H9 (cell line): ENCODE results near the gene DENND1A. TPM values are rescaled to one million over a fixed set of nuclear protein-coding genes. Genes with fewer than 3 reads are reported as not detected.
A peak's percentile ranks its signal among the peaks of the same experiment; 100 is the strongest.

Experiments used
- DNase-seq: peaks from one replicate; pipeline ENCODE4 v3.0.0-alpha.2; 2017
- H2AFZ ChIP-seq: one replicate; pipeline ENCODE4 v1.6.1; 2013; ENCODE audit warnings: mild to moderate bottlenecking, low read length, control low read depth, moderate library complexity
- H2AK5ac ChIP-seq: 2 replicates; pipeline ENCODE4 v1.6.1; 2013; ENCODE audit warnings: low read length, control low read depth, mixed read lengths; ENCODE audit not compliant: insufficient read length
- H2BK120ac ChIP-seq: one replicate; pipeline ENCODE4 v1.6.1; 2013; ENCODE audit warnings: low read depth, mild to moderate bottlenecking, low read length, control low read depth, inconsistent platforms; ENCODE audit not compliant: poor library complexity, severe bottlenecking
- H2BK12ac ChIP-seq: 2 replicates; pipeline ENCODE4 v1.6.1; 2013; ENCODE audit warnings: low read length, control low read depth, mixed read lengths, low read depth; ENCODE audit not compliant: insufficient read length
- H2BK15ac ChIP-seq: 2 replicates; pipeline ENCODE4 v1.6.1; 2013; ENCODE audit warnings: low read depth, low read length, control low read depth
- H2BK20ac ChIP-seq: one replicate; pipeline ENCODE4 v1.6.1; 2013; ENCODE audit warnings: low read depth, mild to moderate bottlenecking, low read length, control low read depth, inconsistent platforms; ENCODE audit not compliant: poor library complexity, severe bottlenecking
- H2BK5ac ChIP-seq: 2 replicates; pipeline ENCODE4 v1.6.1; 2013; ENCODE audit warnings: low read length, control low read depth, mixed read lengths; ENCODE audit not compliant: insufficient read length
- H3K14ac ChIP-seq: 2 replicates; pipeline ENCODE4 v1.6.1; 2013; ENCODE audit warnings: low read length, control low read depth; ENCODE audit not compliant: insufficient read depth
- H3K18ac ChIP-seq: 2 replicates; pipeline ENCODE4 v1.6.1; 2013; ENCODE audit warnings: low read depth, mild to moderate bottlenecking, mixed read lengths, low read length, control low read depth; ENCODE audit not compliant: insufficient read length
- H3K23ac ChIP-seq: 2 replicates; pipeline ENCODE4 v1.6.1; 2013; ENCODE audit warnings: low read length, control low read depth, mixed read lengths, low read depth; ENCODE audit not compliant: insufficient read length
- H3K23me2 ChIP-seq: 2 replicates; pipeline ENCODE4 v1.6.1; 2013; ENCODE audit warnings: low read depth, mild to moderate bottlenecking, mixed read lengths, low read length, control low read depth; ENCODE audit not compliant: insufficient read length, poor library complexity, severe bottlenecking
- H3K27ac ChIP-seq: 2 replicates; pipeline ENCODE4 v1.5.1; 2013; ENCODE audit warnings: low read length, control low read depth, mixed read lengths, low read depth; ENCODE audit not compliant: insufficient read length
- H3K27me3 ChIP-seq: 2 replicates; pipeline ENCODE4 v1.6.1; 2013; ENCODE audit warnings: low read length, control low read depth, inconsistent platforms; ENCODE audit not compliant: insufficient read depth
- H3K4ac ChIP-seq: 2 replicates; pipeline ENCODE4 v1.6.1; 2013; ENCODE audit warnings: low read depth, mild to moderate bottlenecking, control low read depth, inconsistent platforms, low read length, moderate library complexity
- H3K4me1 ChIP-seq: 2 replicates; pipeline ENCODE4 v1.6.1; 2013; ENCODE audit warnings: low read length, control low read depth, inconsistent platforms; ENCODE audit not compliant: insufficient read depth
- H3K4me2 ChIP-seq: 2 replicates; pipeline ENCODE4 v1.6.1; 2013; ENCODE audit warnings: low read length, control low read depth, mixed read lengths; ENCODE audit not compliant: insufficient read length, insufficient read depth
- H3K56ac ChIP-seq: 2 replicates; pipeline ENCODE4 v1.6.1; 2013; ENCODE audit warnings: low read depth, mild to moderate bottlenecking, mixed read lengths, low read length, control low read depth; ENCODE audit not compliant: insufficient read length
- H3K79me1 ChIP-seq: 2 replicates; pipeline ENCODE4 v1.6.1; 2013; ENCODE audit warnings: low read depth, mild to moderate bottlenecking, moderate library complexity, low read length, control low read depth, inconsistent platforms; ENCODE audit not compliant: insufficient read depth, poor library complexity, severe bottlenecking
- H3K79me2 ChIP-seq: 2 replicates; pipeline ENCODE4 v1.6.1; 2013; ENCODE audit warnings: low read length, control low read depth, inconsistent platforms; ENCODE audit not compliant: insufficient read depth
- H3K9ac ChIP-seq: 2 replicates; pipeline ENCODE4 v1.6.1; 2013; ENCODE audit warnings: low read length, control low read depth, mixed read lengths; ENCODE audit not compliant: insufficient read length; ENCODE audit errors: extremely low read depth
- H3K9me3 ChIP-seq: one replicate; pipeline ENCODE4 v1.6.1; 2013; ENCODE audit warnings: low read depth, low read length, inconsistent platforms; ENCODE audit not compliant: control insufficient read depth
- H3T11ph ChIP-seq: one replicate; pipeline ENCODE4 v1.6.1; 2013; ENCODE audit warnings: mild to moderate bottlenecking, low read length, control low read depth, inconsistent platforms
- H4K20me1 ChIP-seq: one replicate; pipeline ENCODE4 v1.6.1; 2013; ENCODE audit not compliant: control insufficient read depth, insufficient read length, insufficient read depth
- H4K5ac ChIP-seq: 2 replicates; pipeline ENCODE4 v1.6.1; 2013; ENCODE audit warnings: low read depth, mild to moderate bottlenecking, mixed read lengths, low read length, control low read depth; ENCODE audit not compliant: insufficient read length
- H4K8ac ChIP-seq: replicated peaks from 2 replicates; pipeline ENCODE4 v1.6.1; 2013; ENCODE audit warnings: low read length, control low read depth, mixed read lengths, low read depth; ENCODE audit not compliant: insufficient read length
- H4K91ac ChIP-seq: 2 replicates; pipeline ENCODE4 v1.6.1; 2013; ENCODE audit warnings: low read depth, mild to moderate bottlenecking, moderate library complexity, mixed read lengths, low read length, control low read depth; ENCODE audit not compliant: insufficient read length
- H3K27ac Mint-ChIP-seq, 3 experiments: 2 replicates in 2 of 3; 3 replicates in 1 of 3; pipeline ENCODE4 v1.8.0; 2020 to 2021; ENCODE audit warnings: mixed read lengths in 3 of 3, mild to moderate bottlenecking in 1 of 3, moderate library complexity in 1 of 3
- H3K27me3 Mint-ChIP-seq: 2 replicates; pipeline ENCODE4 v1.8.0; 2021; ENCODE audit warnings: low read depth, mild to moderate bottlenecking, moderate library complexity, mixed read lengths
- H3K36me3 Mint-ChIP-seq, 3 experiments: 2 replicates in 2 of 3; 3 replicates in 1 of 3; pipeline ENCODE4 v1.8.0; 2020 to 2021; ENCODE audit warnings: low read depth in 3 of 3, mixed read lengths in 3 of 3; ENCODE audit not compliant: insufficient read depth in 1 of 3
- H3K4me1 Mint-ChIP-seq, 2 experiments: 2 replicates each; pipeline ENCODE4 v1.8.0; 2020; ENCODE audit warnings: mixed read lengths in 2 of 2
- H3K4me3 Mint-ChIP-seq, 2 experiments: 2 replicates in 1 of 2; 3 replicates in 1 of 2; pipeline ENCODE4 v1.8.0; 2020 to 2021; ENCODE audit warnings: mild to moderate bottlenecking in 2 of 2, mixed read lengths in 2 of 2, moderate library complexity in 1 of 2
- H3K9me3 Mint-ChIP-seq, 2 experiments: 2 replicates in 1 of 2; 3 replicates in 1 of 2; pipeline ENCODE4 v1.8.0; 2020; ENCODE audit warnings: mild to moderate bottlenecking in 2 of 2, mixed read lengths in 2 of 2, moderate library complexity in 1 of 2
- WGBS: extraction: QIAGEN DNeasy Blood & Tissue Kit; methylation state at CpG from one replicate; pipeline ENCODE4 v1.1.7; 2013; ENCODE audit warnings: missing lambda C conversion rate, low lambda C conversion rate, mixed read lengths; ENCODE audit not compliant: insufficient read length; ENCODE audit errors: extremely low coverage; 5-methylcytosine and 5-hydroxymethylcytosine counted together
- total RNA-seq: library from RNA; stranded (reverse); gene quantifications from 2 replicates; pipeline ENCODE4 v1.2.1, GENCODE V29; 2021
- TF ChIP-seq, protein P1 (sequence below): fragments of 200-600 bp; sonication (generic); conservative IDR thresholded peaks from 3 replicates; pipeline ENCODE4 v1.8.0; 2021; ENCODE audit warnings: antibody characterized with exemption, mild to moderate bottlenecking

DENND1A gene
- total RNA-seq, 1 experiment from 2014 or later, result 20.4 TPM

DNA sequence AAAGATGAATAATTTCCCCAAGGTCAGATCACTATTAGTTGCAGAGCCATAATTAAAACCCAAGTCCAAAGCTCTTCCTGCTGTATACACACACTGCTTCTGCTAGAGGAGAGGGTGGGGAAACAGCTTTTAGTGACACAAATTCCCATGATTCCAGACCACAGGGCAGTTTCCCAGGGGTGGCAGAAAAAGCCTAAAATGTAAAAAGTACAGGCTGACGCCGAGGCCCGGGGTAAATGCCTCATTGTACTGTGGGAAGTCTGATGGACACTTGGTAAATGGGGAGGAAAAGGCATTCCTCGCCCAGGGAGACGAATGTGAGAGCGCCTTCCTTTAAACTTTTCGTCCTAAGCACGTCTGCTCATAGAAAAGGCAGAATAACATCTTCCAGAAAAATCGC lies 65.7 kb downstream of the DENND1A start:
- Histone ChIP-seq H3K4ac (no peak overlapping the region), H3K23me2 (no peaks in the 10 kb centered on the region), H3K79me1 (no peaks in the 10 kb centered on the region), H2AFZ (no peak overlapping the region), H3K4me1 (peaks cover 9% of the 10 kb centered on the region; the same call in 1 of the 2 replicates), H2AK5ac (no peak overlapping the region), H3K56ac (no peak overlapping the region), H3K18ac (no peak overlapping the region), H3K79me2 (no peaks in the 10 kb centered on the region), H3K9me3 (no peaks in the 10 kb centered on the region), H3K27ac (no peak overlapping the region), H4K8ac (no peak overlapping the region), H4K5ac (no peak overlapping the region), H4K91ac (no peak overlapping the region), H3T11ph (no peak overlapping the region), H2BK20ac (no peak overlapping the region), H3K14ac (no peak overlapping the region), H3K4me2 (no peak overlapping the region), H2BK120ac (no peak overlapping the region), H3K9ac (no peak overlapping the region), H2BK5ac (no peak overlapping the region), H2BK12ac (no peak overlapping the region), H4K20me1 (no peaks in the 10 kb centered on the region), H2BK15ac (no peak overlapping the region), H3K23ac (no peak overlapping the region), H3K27me3 (no peaks in the 10 kb centered on the region; the same call in 1 of the 2 replicates)
- TF ChIP-seq, protein P1, sequence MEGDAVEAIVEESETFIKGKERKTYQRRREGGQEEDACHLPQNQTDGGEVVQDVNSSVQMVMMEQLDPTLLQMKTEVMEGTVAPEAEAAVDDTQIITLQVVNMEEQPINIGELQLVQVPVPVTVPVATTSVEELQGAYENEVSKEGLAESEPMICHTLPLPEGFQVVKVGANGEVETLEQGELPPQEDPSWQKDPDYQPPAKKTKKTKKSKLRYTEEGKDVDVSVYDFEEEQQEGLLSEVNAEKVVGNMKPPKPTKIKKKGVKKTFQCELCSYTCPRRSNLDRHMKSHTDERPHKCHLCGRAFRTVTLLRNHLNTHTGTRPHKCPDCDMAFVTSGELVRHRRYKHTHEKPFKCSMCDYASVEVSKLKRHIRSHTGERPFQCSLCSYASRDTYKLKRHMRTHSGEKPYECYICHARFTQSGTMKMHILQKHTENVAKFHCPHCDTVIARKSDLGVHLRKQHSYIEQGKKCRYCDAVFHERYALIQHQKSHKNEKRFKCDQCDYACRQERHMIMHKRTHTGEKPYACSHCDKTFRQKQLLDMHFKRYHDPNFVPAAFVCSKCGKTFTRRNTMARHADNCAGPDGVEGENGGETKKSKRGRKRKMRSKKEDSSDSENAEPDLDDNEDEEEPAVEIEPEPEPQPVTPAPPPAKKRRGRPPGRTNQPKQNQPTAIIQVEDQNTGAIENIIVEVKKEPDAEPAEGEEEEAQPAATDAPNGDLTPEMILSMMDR, result no peak
- Mint-ChIP-seq H3K36me3 (no peaks in the 10 kb centered on the region), H3K4me3 (peak overlapping the region; percentile 15 to 65; a peak in 2 of 5 replicates), H3K4me1 (peaks cover 75 to 90% of the 10 kb centered on the region in 2 experiments), H3K27ac (peak overlapping the region in 2 of 3 experiments; percentile 42 to 97; a peak in 4 of 7 replicates), H3K9me3 (no peaks in the 10 kb centered on the region), H3K27me3 (peaks cover 62% of the 10 kb centered on the region)
- WGBS, result no CpG with 5 or more reads among the region's 9 CpGs
- DNase-seq, result no peak
